Keratinocyte (primary cell): ENCODE results near the gene RXRA. TPM values are rescaled to one million over a fixed set of nuclear protein-coding genes. Genes with fewer than 3 reads are reported as not detected.

ENCODE experiments used
- DNase-seq: peaks from one replicate; pipeline ENCODE4 v3.0.0-alpha.2; 2011; ENCODE audit warnings: low read depth, missing footprints, low spot score
- FAIRE-seq: peaks from 2 replicates; lab custom pipeline; 2011; peaks lifted over from hg19 to GRCh38; lab: Jason Lieb, UNC
- H2AFZ ChIP-seq: 2 replicates; pipeline ENCODE4 v1.6.0; 2012; ENCODE audit warnings: low read length, control low read depth, inconsistent platforms; ENCODE audit not compliant: control insufficient read depth
- H3K27ac ChIP-seq: 2 replicates; pipeline ENCODE4 v1.5.1; 2011; ENCODE audit warnings: low read length; ENCODE audit not compliant: control insufficient read depth, insufficient read depth
- H3K27me3 ChIP-seq: 3 replicates; pipeline ENCODE4 v1.6.0; 2011; ENCODE audit warnings: low read length; ENCODE audit not compliant: control insufficient read depth, insufficient read depth; ENCODE audit errors: extremely low read depth
- H3K36me3 ChIP-seq, 2 experiments: 2 replicates in 1 of 2; 3 replicates in 1 of 2; pipeline ENCODE4 v1.5.1; 2011; ENCODE audit warnings: low read length in 2 of 2, mild to moderate bottlenecking in 1 of 2; ENCODE audit not compliant: control insufficient read depth in 2 of 2, insufficient read depth in 2 of 2; ENCODE audit errors: extremely low read depth in 1 of 2
- H3K4me1 ChIP-seq: 3 replicates; pipeline ENCODE4 v1.5.1; 2011; ENCODE audit warnings: low read length; ENCODE audit not compliant: control insufficient read depth, insufficient read depth; ENCODE audit errors: extremely low read depth
- H3K4me2 ChIP-seq: 3 replicates; pipeline ENCODE4 v1.6.0; 2011; ENCODE audit warnings: low read depth, low read length; ENCODE audit not compliant: control insufficient read depth, insufficient read depth; ENCODE audit errors: extremely low read depth
- H3K4me3 ChIP-seq, 3 experiments: fragments of 200-600 bp in 1 of 3; sonication (generic) in 1 of 3; 2 replicates in 2 of 3; 3 replicates in 1 of 3; pipeline ENCODE4 v1.5.1; 2011 to 2016; ENCODE audit warnings: low read length in 3 of 3, mild to moderate bottlenecking in 3 of 3, control low read depth in 2 of 3, inconsistent platforms in 1 of 3, low read depth in 1 of 3, mixed read lengths in 1 of 3, mixed run types in 1 of 3, moderate library complexity in 1 of 3; ENCODE audit not compliant: control insufficient read depth in 2 of 3, insufficient read depth in 2 of 3; ENCODE audit errors: extremely low read depth in 1 of 3
- H3K79me2 ChIP-seq: 2 replicates; pipeline ENCODE4 v1.6.0; 2012; ENCODE audit warnings: low read length; ENCODE audit not compliant: control insufficient read depth, insufficient read depth
- H3K9ac ChIP-seq: 3 replicates; pipeline ENCODE4 v1.6.0; 2011; ENCODE audit warnings: low read length; ENCODE audit not compliant: control insufficient read depth, insufficient read depth; ENCODE audit errors: extremely low read depth
- H3K9me1 ChIP-seq: 3 replicates; pipeline ENCODE4 v1.6.0; 2011; ENCODE audit warnings: low read length; ENCODE audit not compliant: control insufficient read depth, insufficient read depth; ENCODE audit errors: extremely low read depth
- H3K9me3 ChIP-seq: 2 replicates; pipeline ENCODE4 v1.5.1; 2012; ENCODE audit warnings: low read depth, low read length; ENCODE audit not compliant: control insufficient read depth
- H4K20me1 ChIP-seq: 3 replicates; pipeline ENCODE4 v1.6.0; 2011; ENCODE audit warnings: low read length; ENCODE audit not compliant: control insufficient read depth, insufficient read depth; ENCODE audit errors: extremely low read depth
- EZH2 ChIP-seq: IDR thresholded peaks from one replicate; pipeline ENCODE4 v1.6.1; 2012; ENCODE audit warnings: inconsistent platforms, mild to moderate bottlenecking, low read length, moderate library complexity
- dilution Hi-C: fragments of 300-500 bp; cut with MboI; formaldehyde crosslinking; loops from one replicate; pipeline ENCODE4 v1.7.0; 2020; ENCODE audit warnings: low sequenced_read_pairs; ENCODE audit not compliant: extremely low pct_ligation_motif_present
- polyA plus RNA-seq, 5 experiments: library from polyadenylated mRNA; depleted of rRNA in 3 of 5; stranded (reverse) in 3 of 5; stranded (forward) in 1 of 5; unstranded in 1 of 5; fragments of >200 nt; gene quantifications; 1 replicate in 1 of 5; 2 replicates in 3 of 5; 3 replicates in 1 of 5; pipeline versions ENCODE4 v1.2.1 to v1.2.3, GENCODE V29; 2011 to 2012; ENCODE audit warnings: missing spikeins in 2 of 5, low read depth in 1 of 5, low replicate concordance in 1 of 5
- TF ChIP-seq, protein P1 (sequence below), 3 experiments: IDR thresholded peaks in 1 of 3; conservative IDR thresholded peaks in 1 of 3; optimal IDR thresholded peaks in 1 of 3; 2 replicates in 2 of 3; 3 replicates in 1 of 3; pipeline versions ENCODE3 to v1.5.1; 2011; ENCODE audit warnings: low read length in 3 of 3, mild to moderate bottlenecking in 3 of 3, moderate library complexity in 2 of 3, control low read depth in 1 of 3, inconsistent platforms in 1 of 3; ENCODE audit not compliant: insufficient read depth in 2 of 3; ENCODE audit errors: extremely low read depth in 1 of 3

RXRA gene
- polyA plus RNA-seq, 1 donor (not counting 4 experiments of a cell fraction or from before 2014, with no cell fraction given): 9.7 TPM

DNA sequence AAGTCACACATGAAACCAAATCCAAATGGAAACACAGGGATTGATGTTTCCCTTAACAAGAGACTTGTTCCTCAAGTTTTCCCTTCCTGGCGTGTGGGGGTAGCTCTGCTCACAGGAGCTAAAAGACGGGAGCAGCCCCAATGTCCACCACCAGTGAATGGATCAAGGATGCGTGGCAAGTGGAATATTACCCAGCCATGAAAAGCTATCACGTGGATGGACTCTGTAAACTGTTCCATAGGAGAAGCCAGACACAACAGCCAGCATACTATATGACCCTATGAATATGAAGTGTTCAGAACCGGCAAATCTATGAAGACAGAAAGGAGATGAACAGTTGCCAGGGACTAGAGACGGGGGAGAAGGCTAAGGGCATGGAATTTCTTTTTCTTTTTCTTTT is 28.3 kb upstream of the RXRA start:
- Histone ChIP-seq H3K79me2 (no peaks in the 10 kb centered on the region), H3K4me1 (no peaks in the 10 kb centered on the region), H3K27me3 (peaks cover 34% of the 10 kb centered on the region), H3K27ac (no peak overlapping the region), H3K4me2 (no peak overlapping the region), H3K9ac (no peak overlapping the region), H3K36me3 (no peaks in the 10 kb centered on the region), H3K9me1 (no peaks in the 10 kb centered on the region), H4K20me1 (no peaks in the 10 kb centered on the region), H2AFZ (no peak overlapping the region), H3K4me3 (no peak overlapping the region), H3K9me3 (no peaks in the 10 kb centered on the region)
- no peak for FAIRE-seq
- dilution Hi-C loops: no loop called here
- no peak for TF ChIP-seq EZH2
- TF ChIP-seq, protein P1, sequence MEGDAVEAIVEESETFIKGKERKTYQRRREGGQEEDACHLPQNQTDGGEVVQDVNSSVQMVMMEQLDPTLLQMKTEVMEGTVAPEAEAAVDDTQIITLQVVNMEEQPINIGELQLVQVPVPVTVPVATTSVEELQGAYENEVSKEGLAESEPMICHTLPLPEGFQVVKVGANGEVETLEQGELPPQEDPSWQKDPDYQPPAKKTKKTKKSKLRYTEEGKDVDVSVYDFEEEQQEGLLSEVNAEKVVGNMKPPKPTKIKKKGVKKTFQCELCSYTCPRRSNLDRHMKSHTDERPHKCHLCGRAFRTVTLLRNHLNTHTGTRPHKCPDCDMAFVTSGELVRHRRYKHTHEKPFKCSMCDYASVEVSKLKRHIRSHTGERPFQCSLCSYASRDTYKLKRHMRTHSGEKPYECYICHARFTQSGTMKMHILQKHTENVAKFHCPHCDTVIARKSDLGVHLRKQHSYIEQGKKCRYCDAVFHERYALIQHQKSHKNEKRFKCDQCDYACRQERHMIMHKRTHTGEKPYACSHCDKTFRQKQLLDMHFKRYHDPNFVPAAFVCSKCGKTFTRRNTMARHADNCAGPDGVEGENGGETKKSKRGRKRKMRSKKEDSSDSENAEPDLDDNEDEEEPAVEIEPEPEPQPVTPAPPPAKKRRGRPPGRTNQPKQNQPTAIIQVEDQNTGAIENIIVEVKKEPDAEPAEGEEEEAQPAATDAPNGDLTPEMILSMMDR (optimal IDR thresholded peaks at IDR 0.05 in 1 of 3, IDR thresholded peaks at IDR 0.05 in 1 of 3, conservative IDR thresholded peaks at IDR 0.05 in 1 of 3; ENCODE audit: extremely low read depth in 1 of 3, insufficient read depth in 2 of 3, low read length in 3 of 3): no peak
- no peak for DNase-seq

DNA sequence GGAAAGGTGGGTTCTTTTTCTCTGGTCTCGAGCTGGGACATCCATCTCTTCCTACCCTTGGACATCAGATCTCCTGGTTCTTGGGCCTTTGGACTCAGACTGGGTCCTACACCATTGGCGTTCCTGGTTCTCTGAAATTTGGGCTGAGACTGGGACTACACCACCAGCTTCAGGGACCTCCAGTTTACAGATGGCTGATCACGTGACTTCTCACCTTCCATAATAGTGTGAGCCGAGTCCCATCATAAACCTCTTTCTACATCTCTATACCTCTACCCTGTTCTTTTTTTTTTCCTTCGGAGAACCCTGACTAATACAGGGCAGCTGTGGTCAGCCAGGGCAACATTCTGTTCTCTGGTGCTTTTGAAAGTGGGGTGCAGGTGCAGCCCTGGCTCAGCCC is 27.2 kb upstream of the RXRA start:
- no peak for FAIRE-seq
- no peak overlapping the region for H3K4me3 ChIP-seq
- no peak overlapping the region for H3K9ac ChIP-seq

More for the DNA sequence above, 27.2 kb upstream of the RXRA start:
- Histone ChIP-seq H3K27me3 (peaks cover 24% of the 10 kb centered on the region), H3K9me3 (no peaks in the 10 kb centered on the region), H3K9me1 (no peaks in the 10 kb centered on the region), H3K27ac (no peak overlapping the region), H2AFZ (no peak overlapping the region), H3K4me2 (no peak overlapping the region), H3K4me1 (no peaks in the 10 kb centered on the region), H4K20me1 (no peaks in the 10 kb centered on the region), H3K36me3 (no peaks in the 10 kb centered on the region), H3K79me2 (no peaks in the 10 kb centered on the region)
- no peak for TF ChIP-seq EZH2
- TF ChIP-seq, protein P1 (optimal IDR thresholded peaks at IDR 0.05 in 1 of 3, IDR thresholded peaks at IDR 0.05 in 1 of 3, conservative IDR thresholded peaks at IDR 0.05 in 1 of 3; ENCODE audit: extremely low read depth in 1 of 3, insufficient read depth in 2 of 3, low read length in 3 of 3): no peak
- dilution Hi-C loops: no loop called here
- no peak for DNase-seq
